HepG2 (cell line): Measurements from ENCODE around the gene ENO2. TPM values are rescaled to one million over a fixed set of nuclear protein-coding genes. Genes with fewer than 3 reads are reported as not detected.

Source experiments
- ATAC-seq: fragments of 200-7000 bp; cut with Tn5 transposase; 3 replicates; pipeline ENCODE4 v1.9.1; 2020; ENCODE audit warnings: mild to moderate bottlenecking, moderate library complexity
- BruUV-seq: library from RNA; stranded (reverse); fragments of 400-500 nt; replicated peaks from 2 replicates; lab custom pipeline; 2021; lab: Mats Ljungman, UMichigan
- CTCF ChIA-PET: fragments of 300-600 bp; formaldehyde crosslinking; extraction: SDS; loops from one replicate; lab custom pipeline; 2021; ENCODE audit warnings: low total read pairs, inconsistent platforms, low intra/inter-chr PET ratio; lab: Yijun Ruan, JAX
- POLR2A ChIA-PET: fragments of 350-600 bp; sonication (Branson Sonifier 250); formaldehyde crosslinking; loops from one replicate; lab custom pipeline; 2020; ENCODE audit warnings: antibody characterized with exemption, inconsistent platforms; lab: Yijun Ruan, JAX
- DNase-seq: peaks from one replicate; pipeline ENCODE4 v3.0.0-alpha.2; 2015; ENCODE audit warnings: low spot score
- FAIRE-seq: peaks from 3 replicates; lab custom pipeline; 2011; peaks lifted over from hg19 to GRCh38; lab: Jason Lieb, UNC
- H2AFZ ChIP-seq: one replicate; pipeline ENCODE4 v1.6.1; 2011; ENCODE audit warnings: low read length, inconsistent platforms
- H3K27ac ChIP-seq: fragments of 300-600 bp; 3 replicates; pipeline ENCODE4 v1.8.0; 2011; ENCODE audit warnings: mixed run types, mild to moderate bottlenecking, mixed read lengths, low read length, inconsistent platforms; ENCODE audit not compliant: insufficient read depth; ENCODE audit errors: extremely low read length
- H3K27me3 ChIP-seq, 2 experiments: fragments of 200-600 bp in 1 of 2; 2 replicates in 1 of 2; 3 replicates in 1 of 2; pipeline versions ENCODE4 v1.6.0 to v1.8.0; 2011; ENCODE audit warnings: low read length in 2 of 2, mild to moderate bottlenecking in 2 of 2, moderate library complexity in 2 of 2, inconsistent platforms in 1 of 2; ENCODE audit not compliant: insufficient read depth in 2 of 2, control insufficient read depth in 1 of 2
- H3K36me3 ChIP-seq, 2 experiments: fragments of 200-600 bp in 1 of 2; replicated peaks in 1 of 2; 2 replicates in 1 of 2; 3 replicates in 1 of 2; pipeline versions ENCODE4 v1.5.1 to v1.8.0; 2011; ENCODE audit warnings: low read length in 2 of 2, inconsistent platforms in 1 of 2; ENCODE audit not compliant: insufficient read depth in 2 of 2, control insufficient read depth in 1 of 2
- H3K4me1 ChIP-seq: 2 replicates; pipeline ENCODE4 v1.5.1; 2012; ENCODE audit warnings: low read length, inconsistent platforms; ENCODE audit not compliant: insufficient read depth
- H3K4me2 ChIP-seq: 2 replicates; pipeline ENCODE4 v1.6.0; 2011; ENCODE audit warnings: low read depth, low read length, inconsistent platforms
- H3K4me3 ChIP-seq, 3 experiments: fragments of 200-600 bp in 1 of 3; sonication (generic), shearing (Covaris generic) in 1 of 3; replicated peaks in 1 of 3; 2 replicates each; pipeline ENCODE4 v1.5.1; 2011 to 2016; ENCODE audit warnings: low read length in 3 of 3, inconsistent platforms in 2 of 3, low read depth in 2 of 3, mild to moderate bottlenecking in 2 of 3, control low read depth in 1 of 3, mixed read lengths in 1 of 3; ENCODE audit not compliant: insufficient read depth in 1 of 3
- H3K79me2 ChIP-seq: one replicate; pipeline ENCODE4 v1.6.1; 2011; ENCODE audit warnings: low read length, inconsistent platforms; ENCODE audit not compliant: insufficient read depth
- H3K9ac ChIP-seq: 2 replicates; pipeline ENCODE4 v1.6.0; 2011; ENCODE audit warnings: mild to moderate bottlenecking, low read depth, low read length, inconsistent platforms; ENCODE audit not compliant: insufficient read depth
- H3K9me3 ChIP-seq: 2 replicates; pipeline ENCODE4 v1.5.1; 2012; ENCODE audit warnings: mild to moderate bottlenecking, low read length
- H4K20me1 ChIP-seq: 2 replicates; pipeline ENCODE4 v1.6.0; 2011; ENCODE audit warnings: inconsistent platforms, mild to moderate bottlenecking, low read length, moderate library complexity; ENCODE audit not compliant: insufficient read depth
- FOSL2 ChIP-seq: sonication (generic); formaldehyde crosslinking; IDR thresholded peaks from 2 replicates; pipeline ENCODE4 v1.4.0; 2020; ENCODE audit warnings: missing genetic modification reagents
- GZF1 ChIP-seq: sonication (generic); formaldehyde crosslinking; IDR thresholded peaks from 2 replicates; pipeline ENCODE4 v1.5.1; 2020; ENCODE audit warnings: mild to moderate bottlenecking, missing genetic modification reagents
- HCFC1 ChIP-seq: fragments of 150-350 bp; IDR thresholded peaks from 2 replicates; pipeline ENCODE4 v1.6.1; 2014; ENCODE audit warnings: low read depth, low read length
- POLR2A ChIP-seq, 2 experiments: IDR thresholded peaks; 2 replicates each; pipeline ENCODE4 v1.6.1; 2011; ENCODE audit warnings: low read depth in 2 of 2, low read length in 2 of 2, mild to moderate bottlenecking in 1 of 2, moderate library complexity in 1 of 2; ENCODE audit not compliant: insufficient read depth in 1 of 2
- WGBS: methylation state at CpG from one replicate; pipeline ENCODE4 v1.1.6; 2017; ENCODE audit warnings: low lambda C conversion rate; 5-methylcytosine and 5-hydroxymethylcytosine counted together
- in situ Hi-C: cut with HindIII; loops from 2 replicates; pipeline ENCODE4 v1.10.0; 2017; ENCODE audit warnings: low pct_unique_long_range_greater_than_20kb; ENCODE audit not compliant: extremely low pct_ligation_motif_present
- intact Hi-C: fragments of 100-400 bp; cut with micrococcal nuclease; formaldehyde crosslinking; loops from one replicate; pipeline ENCODE4 v1.10.0; 2022; ENCODE audit not compliant: unreplicated experiment
- polyA plus RNA-seq, 8 experiments: library from polyadenylated mRNA; depleted of rRNA in 3 of 8; stranded (reverse) in 7 of 8; unstranded in 1 of 8; fragments of >200 nt; fragmentation: Illumina TruSeq in 4 of 8; extraction: Trizol in 4 of 8; gene quantifications; 2 replicates each; pipeline versions ENCODE4 v1.2.1 to v1.2.3, GENCODE V29; 2011 to 2016; ENCODE audit warnings: low read depth in 4 of 8, missing spikeins in 1 of 8, mixed read lengths in 1 of 8; ENCODE audit not compliant: insufficient read depth in 1 of 8
- total RNA-seq, 5 experiments: library from RNA; depleted of rRNA; stranded (reverse); fragments of >200 nt; fragmentation: Illumina TruSeq; extraction: Trizol; gene quantifications; 2 replicates each; pipeline ENCODE4 v1.2.3, GENCODE V29; 2016; ENCODE audit warnings: low read depth in 1 of 5
- TF ChIP-seq, protein P1 (sequence below): sonication (generic); formaldehyde crosslinking; IDR thresholded peaks from 2 replicates; pipeline ENCODE4 v1.8.0; 2022; ENCODE audit warnings: mild to moderate bottlenecking, missing genetic modification reagents
- TF ChIP-seq, protein P2 (sequence below): IDR thresholded peaks from 2 replicates; pipeline ENCODE4 v1.6.1; 2016

Gene ENO2
- total and polyA plus RNA-seq, 2 of the 13 experiments (the other 11 are each of a cell fraction or from before 2014, with no cell fraction given): 19.3 to 136 TPM

DNA sequence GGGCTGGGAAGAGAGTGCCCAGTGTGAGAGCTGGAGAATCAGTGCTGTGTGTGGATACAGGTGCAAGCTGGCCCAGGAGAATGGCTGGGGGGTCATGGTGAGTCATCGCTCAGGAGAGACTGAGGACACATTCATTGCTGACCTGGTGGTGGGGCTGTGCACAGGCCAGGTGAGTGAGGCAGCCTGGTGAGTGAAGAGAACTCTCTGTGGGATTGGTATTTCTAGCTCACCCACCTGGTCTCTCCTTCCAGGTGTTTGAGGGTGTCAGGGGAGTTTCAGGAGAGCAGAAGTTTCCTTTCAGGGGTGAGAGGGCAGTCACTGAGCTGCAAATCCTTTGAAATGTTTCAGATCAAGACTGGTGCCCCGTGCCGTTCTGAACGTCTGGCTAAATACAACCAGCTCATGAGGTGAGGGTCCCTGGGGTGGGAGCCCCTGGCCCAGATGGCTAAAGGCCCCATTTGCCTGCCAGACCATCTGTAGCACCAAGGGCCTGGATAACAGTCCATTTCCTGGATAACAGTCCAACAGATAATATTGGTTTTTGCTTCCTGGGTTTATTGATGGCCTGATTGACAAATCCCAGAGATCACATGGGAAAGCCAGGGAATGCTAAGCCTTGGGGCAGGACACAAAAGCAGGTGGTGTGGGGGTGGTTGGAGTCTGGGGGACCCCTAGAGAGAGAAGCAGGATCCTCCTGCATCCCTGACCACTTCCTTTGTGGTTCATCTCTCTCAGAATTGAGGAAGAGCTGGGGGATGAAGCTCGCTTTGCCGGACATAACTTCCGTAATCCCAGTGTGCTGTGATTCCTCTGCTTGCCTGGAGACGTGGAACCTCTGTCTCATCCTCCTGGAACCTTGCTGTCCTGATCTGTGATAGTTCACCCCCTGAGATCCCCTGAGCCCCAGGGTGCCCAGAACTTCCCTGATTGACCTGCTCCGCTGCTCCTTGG is 7.9 kb downstream of the ENO2 start:
- intact Hi-C loops: no loop called here
- Histone ChIP-seq H3K4me3 (no peak overlapping the region), H3K9ac (no peak overlapping the region), H3K36me3 (peaks cover 3 to 26% of the 10 kb centered on the region in 2 experiments; a peak in 3 of 5 replicates), H3K27ac (no peak overlapping the region), H2AFZ (no peak overlapping the region), H3K79me2 (no peaks in the 10 kb centered on the region), H3K4me2 (no peak overlapping the region), H3K9me3 (no peaks in the 10 kb centered on the region), H4K20me1 (no peaks in the 10 kb centered on the region), H3K4me1 (peaks cover 34% of the 10 kb centered on the region), H3K27me3 (no peaks in the 10 kb centered on the region)
- 95% methylated on average over 5 of the region's 9 CpGs for WGBS
- POLR2A ChIA-PET: interaction anchor here (0.8 kb wide), 1 partner anchor 49 kb away, joined by 3 read pairs; the partner anchor contains the start of gene SPSB2
- in situ Hi-C loops: no loop called here
- no peak for DNase-seq
- CTCF ChIA-PET: no interaction called here
- TF ChIP-seq FOSL2 (CRISPR knock-in tag): peak; percentile 62
- TF ChIP-seq HCFC1: no peak
- no peak for ATAC-seq
- no TSS peak for BruUV-seq
- FAIRE-seq: no peak

DNA sequence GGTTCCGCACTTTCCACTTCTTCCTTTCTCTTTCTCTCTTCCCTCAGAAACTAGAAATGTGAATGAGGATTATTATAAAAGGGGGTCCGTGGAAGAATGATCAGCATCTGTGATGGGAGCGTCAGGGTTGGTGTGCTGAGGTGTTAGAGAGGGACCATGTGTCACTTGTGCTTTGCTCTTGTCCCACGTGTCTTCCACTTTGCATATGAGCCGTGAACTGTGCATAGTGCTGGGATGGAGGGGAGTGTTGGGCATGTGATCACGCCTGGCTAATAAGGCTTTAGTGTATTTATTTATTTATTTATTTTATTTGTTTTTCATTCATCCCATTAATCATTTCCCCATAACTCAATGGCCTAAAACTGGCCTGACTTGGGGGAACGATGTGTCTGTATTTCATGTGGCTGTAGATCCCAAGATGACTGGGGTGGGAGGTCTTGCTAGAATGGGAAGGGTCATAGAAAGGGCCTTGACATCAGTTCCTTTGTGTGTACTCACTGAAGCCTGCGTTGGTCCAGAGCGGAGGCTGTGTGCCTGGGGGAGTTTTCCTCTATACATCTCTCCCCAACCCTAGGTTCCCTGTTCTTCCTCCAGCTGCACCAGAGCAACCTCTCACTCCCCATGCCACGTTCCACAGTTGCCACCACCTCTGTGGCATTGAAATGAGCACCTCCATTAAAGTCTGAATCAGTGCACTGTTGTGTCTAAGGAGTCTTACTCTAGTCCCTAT is 8.8 kb downstream of the ENO2 start:
- Histone ChIP-seq H3K9me3 (no peaks in the 10 kb centered on the region), H3K79me2 (no peaks in the 10 kb centered on the region), H3K27ac (no peak overlapping the region), H3K36me3 (peaks cover 0 to 20% of the 10 kb centered on the region in 2 experiments; a peak in 3 of 5 replicates), H3K4me2 (no peak overlapping the region), H3K27me3 (no peaks in the 10 kb centered on the region), H3K9ac (no peak overlapping the region), H3K4me3 (no peak overlapping the region), H4K20me1 (no peaks in the 10 kb centered on the region), H2AFZ (no peak overlapping the region), H3K4me1 (peaks cover 35% of the 10 kb centered on the region)
- 0 out of 4 replicates have a peak, but pooled peaks of 1 of the 2 experiments have one; percentile 23 for TF ChIP-seq POLR2A (IDR thresholded peaks at IDR 0.05; ENCODE audit: insufficient read depth in 1 of 2, low read depth in 2 of 2, low read length in 2 of 2)
- TF ChIP-seq, protein P1, sequence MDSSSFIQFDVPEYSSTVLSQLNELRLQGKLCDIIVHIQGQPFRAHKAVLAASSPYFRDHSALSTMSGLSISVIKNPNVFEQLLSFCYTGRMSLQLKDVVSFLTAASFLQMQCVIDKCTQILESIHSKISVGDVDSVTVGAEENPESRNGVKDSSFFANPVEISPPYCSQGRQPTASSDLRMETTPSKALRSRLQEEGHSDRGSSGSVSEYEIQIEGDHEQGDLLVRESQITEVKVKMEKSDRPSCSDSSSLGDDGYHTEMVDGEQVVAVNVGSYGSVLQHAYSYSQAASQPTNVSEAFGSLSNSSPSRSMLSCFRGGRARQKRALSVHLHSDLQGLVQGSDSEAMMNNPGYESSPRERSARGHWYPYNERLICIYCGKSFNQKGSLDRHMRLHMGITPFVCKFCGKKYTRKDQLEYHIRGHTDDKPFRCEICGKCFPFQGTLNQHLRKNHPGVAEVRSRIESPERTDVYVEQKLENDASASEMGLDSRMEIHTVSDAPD (CRISPR knock-in tag): no peak
- TF ChIP-seq GZF1 (CRISPR knock-in tag): no peak
- TF ChIP-seq, protein P2, sequence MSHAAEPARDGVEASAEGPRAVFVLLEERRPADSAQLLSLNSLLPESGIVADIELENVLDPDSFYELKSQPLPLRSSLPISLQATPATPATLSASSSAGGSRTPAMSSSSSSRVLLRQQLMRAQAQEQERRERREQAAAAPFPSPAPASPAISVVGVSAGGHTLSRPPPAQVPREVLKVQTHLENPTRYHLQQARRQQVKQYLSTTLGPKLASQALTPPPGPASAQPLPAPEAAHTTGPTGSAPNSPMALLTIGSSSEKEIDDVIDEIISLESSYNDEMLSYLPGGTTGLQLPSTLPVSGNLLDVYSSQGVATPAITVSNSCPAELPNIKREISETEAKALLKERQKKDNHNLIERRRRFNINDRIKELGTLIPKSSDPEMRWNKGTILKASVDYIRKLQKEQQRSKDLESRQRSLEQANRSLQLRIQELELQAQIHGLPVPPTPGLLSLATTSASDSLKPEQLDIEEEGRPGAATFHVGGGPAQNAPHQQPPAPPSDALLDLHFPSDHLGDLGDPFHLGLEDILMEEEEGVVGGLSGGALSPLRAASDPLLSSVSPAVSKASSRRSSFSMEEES (CRISPR knock-in tag): no peak
- BruUV-seq: TSS peak; percentile 54
- 94% methylated on average over 10 of the region's 10 CpGs for WGBS
- FAIRE-seq (no peak), DNase-seq (no peak), ATAC-seq (no peak)
- in situ Hi-C loops: no loop called here
- POLR2A ChIA-PET: interaction anchor here (3.1 kb wide), 1 partner anchor 54 kb away, joined by 24 read pairs; no protein-coding TSS in a partner anchor
- CTCF ChIA-PET: interaction anchor here (0.8 to 1.9 kb wide), 4 partner anchors 15 to 54 kb away, joined by 4 to 16 read pairs (median 7); partner anchors contain the start of gene C12orf57
- intact Hi-C loops: no loop called here
